Fibroblast of lung (primary cell): Measurements from ENCODE around the gene UNKL. TPM values are rescaled to one million over a fixed set of nuclear protein-coding genes. Genes with fewer than 3 reads are reported as not detected.

Experiments
- DNase-seq, 2 donors: peaks; one replicate each; pipeline versions ENCODE4 v3.0.0 to v3.0.0-alpha.2; 2010; ENCODE audit warnings: low read depth in 2 of 2
- H2AFZ ChIP-seq: 2 replicates; pipeline ENCODE4 v1.5.1; 2012; ENCODE audit warnings: low read length, control low read depth, inconsistent platforms
- H3K27ac ChIP-seq: 2 replicates; pipeline ENCODE4 v1.5.1; 2011; ENCODE audit warnings: low read length, control low read depth; ENCODE audit not compliant: insufficient read depth
- H3K27me3 ChIP-seq: 2 replicates; pipeline ENCODE4 v1.5.1; 2011; ENCODE audit warnings: mild to moderate bottlenecking, low read length; ENCODE audit not compliant: control insufficient read depth, insufficient read depth
- H3K36me3 ChIP-seq: 2 replicates; pipeline ENCODE4 v1.5.1; 2011; ENCODE audit warnings: low read length; ENCODE audit not compliant: control insufficient read depth, insufficient read depth
- H3K4me1 ChIP-seq: 2 replicates; pipeline ENCODE4 v1.5.1; 2011; ENCODE audit warnings: low read length; ENCODE audit not compliant: control insufficient read depth, insufficient read depth; ENCODE audit errors: extremely low read depth
- H3K4me2 ChIP-seq: 2 replicates; pipeline ENCODE4 v1.5.1; 2011; ENCODE audit warnings: low read length, control low read depth; ENCODE audit not compliant: insufficient read depth; ENCODE audit errors: extremely low read depth
- H3K4me3 ChIP-seq, 4 experiments: fragments of 200-600 bp in 1 of 4; sonication (generic) in 1 of 4; replicated peaks in 1 of 4; 2 replicates each; pipeline ENCODE4 v1.5.1; 2011 to 2016; ENCODE audit warnings: low read length in 4 of 4, low read depth in 3 of 4, mild to moderate bottlenecking in 3 of 4, control low read depth in 2 of 4, inconsistent platforms in 1 of 4, mixed read lengths in 1 of 4; ENCODE audit not compliant: insufficient read depth in 1 of 4; ENCODE audit errors: control extremely low read depth in 1 of 4
- H3K79me2 ChIP-seq: 2 replicates; pipeline ENCODE4 v1.5.1; 2012; ENCODE audit warnings: mild to moderate bottlenecking, low read length, inconsistent platforms; ENCODE audit not compliant: control insufficient read depth, insufficient read depth
- H3K9ac ChIP-seq: 2 replicates; pipeline ENCODE4 v1.5.1; 2011; ENCODE audit warnings: mild to moderate bottlenecking, low read length, control low read depth; ENCODE audit not compliant: insufficient read depth
- H3K9me3 ChIP-seq: 2 replicates; pipeline ENCODE4 v1.5.1; 2012; ENCODE audit warnings: low read depth, low read length; ENCODE audit not compliant: control insufficient read depth, insufficient read depth
- H4K20me1 ChIP-seq: 2 replicates; pipeline ENCODE4 v1.5.1; 2011; ENCODE audit warnings: low read length; ENCODE audit not compliant: control insufficient read depth, insufficient read depth; ENCODE audit errors: extremely low read depth
- CTCF ChIP-seq, 2 donors: IDR thresholded peaks in 1 of 2; conservative IDR thresholded peaks in 1 of 2; 1 replicate in 1 of 2; 2 replicates in 1 of 2; pipeline ENCODE4 v1.5.1; 2011 to 2012; ENCODE audit warnings: low read length in 2 of 2, control low read depth in 1 of 2, inconsistent platforms in 1 of 2, low read depth in 1 of 2, mild to moderate bottlenecking in 1 of 2
- EZH2 ChIP-seq: IDR thresholded peaks from 2 replicates; pipeline ENCODE4 v1.5.1; 2012; ENCODE audit warnings: low read length, control low read depth, mild to moderate bottlenecking; ENCODE audit errors: missing control alignments
- polyA plus RNA-seq, 2 donors: library from polyadenylated mRNA; depleted of rRNA in 1 of 2; stranded (reverse) in 1 of 2; unstranded in 1 of 2; fragments of >200 nt; gene quantifications; 2 replicates each; pipeline ENCODE4 v1.2.1, GENCODE V29; 2011 to 2012; ENCODE audit warnings: missing spikeins in 1 of 2
- total RNA-seq: library from RNA; depleted of rRNA; stranded (reverse); fragments of >200 nt; gene quantifications from 2 replicates; pipeline ENCODE4 v1.2.1, GENCODE V29; 2014

The UNKL gene
- total and polyA plus RNA-seq, 2 donors (not counting 1 experiment from before 2014, with no cell fraction given): 4.3 to 6.3 TPM

- TF ChIP-seq CTCF (conservative IDR thresholded peaks at IDR 0.05 in 1 of 2, IDR thresholded peaks at IDR 0.05 in 1 of 2; ENCODE audit: low read depth in 1 of 2, low read length in 2 of 2) (no peak), EZH2 (no peak)
- no peak for DNase-seq
These were observed 100.7 kb downstream of the UNKL start for GRCh38 chr16:1313721-1314369.

More at GRCh38 chr16:1313721-1314369, 100.7 kb downstream of the UNKL start:
- Histone ChIP-seq H3K4me2 (no peak overlapping the region), H4K20me1 (peaks cover 3% of the 10 kb centered on the region), H3K27me3 (no peaks in the 10 kb centered on the region), H2AFZ (no peak overlapping the region), H3K9me3 (no peaks in the 10 kb centered on the region), H3K4me3 (no peak overlapping the region), H3K4me1 (peaks cover 10% of the 10 kb centered on the region), H3K36me3 (peaks cover 42% of the 10 kb centered on the region), H3K79me2 (peaks cover 83% of the 10 kb centered on the region), H3K27ac (no peak overlapping the region), H3K9ac (no peak overlapping the region)

Other genes with a start within 250 kb of the UNKL start
- gene TPSG1, start 189.4 kb downstream of the UNKL start, total RNA-seq: not detected in 2 replicates
- not detected in 2 replicates for gene TPSG1, start 189.4 kb downstream of the UNKL start, polyA plus RNA-seq
- gene TPSB2, start 184.5 kb downstream of the UNKL start, total RNA-seq: not detected in 2 replicates
- not detected in 2 replicates for gene TPSB2, start 184.5 kb downstream of the UNKL start, polyA plus RNA-seq
- gene TPSAB1, start 174.0 kb downstream of the UNKL start, total RNA-seq: not detected in 2 replicates
- gene TPSAB1, start 174.0 kb downstream of the UNKL start, polyA plus RNA-seq: not detected in 2 replicates
- gene TPSD1, start 158.6 kb downstream of the UNKL start, total RNA-seq: not detected in 2 replicates
- not detected in 2 replicates for gene TPSD1, start 158.6 kb downstream of the UNKL start, polyA plus RNA-seq
- 42.1 and 44.4 TPM in 2 replicates for gene UBE2I, start 105.1 kb downstream of the UNKL start, total RNA-seq
- 142 and 202 TPM in 2 replicates for gene UBE2I, start 105.1 kb downstream of the UNKL start, polyA plus RNA-seq
- gene BAIAP3, start 81.1 kb downstream of the UNKL start, total RNA-seq: 0.26 and 0.83 TPM in 2 replicates
- gene BAIAP3, start 81.1 kb downstream of the UNKL start, polyA plus RNA-seq: 0.19 and 0.22 TPM in 2 replicates
- 74.7 and 77.6 TPM in 2 replicates for gene TSR3, start 62.8 kb downstream of the UNKL start, total RNA-seq
- gene TSR3, start 62.8 kb downstream of the UNKL start, polyA plus RNA-seq: 36.2 and 41.9 TPM in 2 replicates
- 38.8 and 40.8 TPM in 2 replicates for gene GNPTG, start 62.8 kb downstream of the UNKL start, total RNA-seq
- gene GNPTG, start 62.8 kb downstream of the UNKL start, polyA plus RNA-seq: 43.2 and 44.6 TPM in 2 replicates
- gene UQCC4, start 6.0 kb upstream of the UNKL start, total RNA-seq: 11.9 and 15.2 TPM in 2 replicates
- 13.3 and 15.7 TPM in 2 replicates for gene UQCC4, start 6.0 kb upstream of the UNKL start, polyA plus RNA-seq
- gene PERCC1, start 16.4 kb upstream of the UNKL start, total RNA-seq: not detected in 2 replicates
- not detected in 2 replicates for gene PERCC1, start 16.4 kb upstream of the UNKL start, polyA plus RNA-seq
- 0.50 and 0.51 TPM in 2 replicates for gene CCDC154, start 29.9 kb upstream of the UNKL start, total RNA-seq
- 0.02 and 0.08 TPM in 2 replicates for gene CCDC154, start 29.9 kb upstream of the UNKL start, polyA plus RNA-seq
- gene CLCN7, start 60.3 kb upstream of the UNKL start, total RNA-seq: 80.4 and 83.4 TPM in 2 replicates
- 25.0 and 25.8 TPM in 2 replicates for gene CLCN7, start 60.3 kb upstream of the UNKL start, polyA plus RNA-seq
- not detected in 2 replicates for gene PTX4, start 74.2 kb upstream of the UNKL start, total RNA-seq
- gene PTX4, start 74.2 kb upstream of the UNKL start, polyA plus RNA-seq: 0.05 TPM in 1 of 2 replicates, not detected in the other
- 8.2 and 10.9 TPM in 2 replicates for gene TELO2, start 78.7 kb upstream of the UNKL start, total RNA-seq
- 6.3 and 9.4 TPM in 2 replicates for gene TELO2, start 78.7 kb upstream of the UNKL start, polyA plus RNA-seq
- gene TMEM204, start 119.0 kb upstream of the UNKL start, total RNA-seq: 10.3 and 12.4 TPM in 2 replicates
- gene TMEM204, start 119.0 kb upstream of the UNKL start, polyA plus RNA-seq: 9.6 and 10.9 TPM in 2 replicates
- 33.4 and 34.3 TPM in 2 replicates for gene IFT140, start 197.4 kb upstream of the UNKL start, total RNA-seq
- 5.3 and 6.2 TPM in 2 replicates for gene IFT140, start 197.4 kb upstream of the UNKL start, polyA plus RNA-seq
- gene CRAMP1, start 197.7 kb upstream of the UNKL start, total RNA-seq: 4.6 and 7.8 TPM in 2 replicates
- gene CRAMP1, start 197.7 kb upstream of the UNKL start, polyA plus RNA-seq: 6.2 and 7.4 TPM in 2 replicates